CD4-positive, alpha-beta T cell treated with Interleukin-17A for 4 hours (primary cell): Measurements from ENCODE around the gene PPP1R14B.

Experiments
- DNase-seq: peaks from one replicate; pipeline ENCODE4 v3.0.0-alpha.2; 2020; ENCODE audit warnings: mixed read lengths

Gene PPP1R14B

DNA sequence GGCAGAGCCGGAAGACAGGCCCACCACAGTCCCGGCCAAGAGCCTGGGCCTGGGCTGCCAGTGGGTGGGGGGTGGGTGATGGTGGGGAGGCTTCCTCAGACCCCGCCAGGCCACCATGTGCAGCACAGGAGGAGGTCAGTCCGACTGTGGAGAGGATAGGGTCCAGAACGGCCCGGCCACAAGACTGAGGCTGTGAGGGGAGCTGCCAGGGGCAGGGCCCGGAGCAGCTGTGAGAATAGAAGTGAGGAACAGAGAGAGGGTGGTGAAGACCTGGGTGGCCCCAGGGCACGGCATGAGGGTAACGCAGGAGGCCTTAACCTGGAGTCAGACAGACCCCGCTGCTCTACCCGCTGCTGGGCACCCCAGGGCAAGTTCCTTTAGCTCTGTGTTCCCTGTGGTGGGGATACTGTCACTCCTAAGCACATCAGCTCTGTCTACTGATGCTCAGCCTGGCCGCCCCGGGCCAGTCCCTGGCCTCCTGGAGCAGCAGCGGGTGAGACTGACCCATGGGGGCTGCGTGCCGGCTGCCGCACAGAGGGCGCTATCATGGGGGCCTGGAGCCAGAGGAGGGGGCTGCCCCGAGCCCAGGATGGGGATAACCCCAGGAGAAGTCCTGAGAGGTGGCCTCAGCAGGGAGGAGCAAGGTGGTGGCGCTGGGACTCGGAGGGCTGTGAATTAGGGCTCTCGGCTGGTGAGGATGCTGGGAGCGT, 38.5 kb downstream of the PPP1R14B start:
- no peak for DNase-seq

GRCh38 chr11:64207256-64208085, 39.3 kb downstream of the PPP1R14B start:
- peak; percentile 85 for DNase-seq

DNA sequence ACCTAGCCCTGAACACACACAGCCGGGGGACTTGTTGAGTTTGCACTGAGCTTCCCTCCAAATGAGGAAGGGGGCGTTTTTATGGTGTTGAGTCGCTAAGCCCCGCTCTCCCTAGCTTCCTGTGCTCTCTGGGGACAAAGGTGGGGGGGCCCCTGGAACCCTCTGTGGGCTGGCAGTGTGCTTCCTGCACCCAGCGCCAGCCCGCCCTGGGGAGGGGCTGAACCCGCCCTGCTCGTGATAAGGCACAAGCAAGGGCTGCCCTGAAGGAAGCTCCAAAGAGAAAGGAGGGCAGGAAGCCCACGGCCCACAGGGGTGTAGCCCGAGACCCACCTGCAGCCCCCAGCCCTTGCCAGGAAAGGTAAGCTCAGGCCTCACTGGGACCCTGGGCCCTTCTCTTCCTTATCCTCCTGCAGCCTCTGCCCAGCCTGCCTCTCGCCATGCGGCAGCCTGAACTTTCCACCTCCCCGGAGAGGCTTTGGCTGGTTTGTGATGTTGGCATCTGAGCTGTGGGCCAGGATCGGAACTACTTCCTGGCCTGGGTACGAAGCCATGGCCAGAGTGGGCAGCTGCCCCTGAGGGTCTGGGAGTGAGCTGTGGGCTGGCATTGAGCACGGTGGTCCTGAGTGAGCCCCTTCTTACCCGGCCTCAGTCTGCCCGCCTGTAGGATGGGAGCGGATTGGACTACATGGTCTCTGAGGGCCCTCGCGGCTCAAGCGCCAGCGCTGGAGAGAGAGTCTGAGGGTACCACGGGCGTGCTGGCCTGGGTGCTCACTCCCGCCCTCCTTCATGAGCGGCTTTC, 40.1 kb downstream of the PPP1R14B start, which contains the start of gene FERMT3:
Gene FERMT3 (plus strand): TSS at position 265 of the 799 bp plus-strand sequence. CDS start 644 bp downstream, outside the sequence.
- peak; percentile 89 for DNase-seq

DNA sequence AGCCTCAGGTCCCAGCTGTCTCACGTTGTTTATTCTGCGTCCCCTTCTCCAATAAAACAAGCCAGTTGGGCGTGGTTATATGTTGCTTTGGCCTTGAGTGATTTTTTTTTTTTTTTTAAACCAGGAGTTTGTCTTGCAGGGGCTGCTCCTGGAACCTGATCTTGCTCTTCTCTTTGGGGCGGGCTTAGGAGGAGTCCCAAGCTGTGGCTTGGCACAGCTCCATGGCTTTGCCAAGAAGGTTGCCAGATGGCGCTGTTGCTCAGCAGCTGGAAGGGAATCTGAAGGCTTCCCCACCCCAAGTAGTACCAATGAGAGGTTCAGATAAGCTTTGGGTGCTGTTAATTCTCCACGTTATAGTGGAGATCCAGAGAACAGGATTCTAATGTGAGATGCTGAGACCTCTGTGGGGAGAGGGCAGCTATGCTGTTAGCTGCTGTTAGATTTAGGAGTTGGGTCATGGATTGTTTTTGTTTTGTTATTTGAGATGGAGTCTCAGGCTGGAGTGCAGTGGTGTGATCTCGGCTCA, 42.2 kb downstream of the PPP1R14B start:
- DNase-seq: peak; percentile 89

GRCh38 chr11:64204080-64204440, 42.7 kb downstream of the PPP1R14B start:
- DNase-seq: no peak

DNA sequence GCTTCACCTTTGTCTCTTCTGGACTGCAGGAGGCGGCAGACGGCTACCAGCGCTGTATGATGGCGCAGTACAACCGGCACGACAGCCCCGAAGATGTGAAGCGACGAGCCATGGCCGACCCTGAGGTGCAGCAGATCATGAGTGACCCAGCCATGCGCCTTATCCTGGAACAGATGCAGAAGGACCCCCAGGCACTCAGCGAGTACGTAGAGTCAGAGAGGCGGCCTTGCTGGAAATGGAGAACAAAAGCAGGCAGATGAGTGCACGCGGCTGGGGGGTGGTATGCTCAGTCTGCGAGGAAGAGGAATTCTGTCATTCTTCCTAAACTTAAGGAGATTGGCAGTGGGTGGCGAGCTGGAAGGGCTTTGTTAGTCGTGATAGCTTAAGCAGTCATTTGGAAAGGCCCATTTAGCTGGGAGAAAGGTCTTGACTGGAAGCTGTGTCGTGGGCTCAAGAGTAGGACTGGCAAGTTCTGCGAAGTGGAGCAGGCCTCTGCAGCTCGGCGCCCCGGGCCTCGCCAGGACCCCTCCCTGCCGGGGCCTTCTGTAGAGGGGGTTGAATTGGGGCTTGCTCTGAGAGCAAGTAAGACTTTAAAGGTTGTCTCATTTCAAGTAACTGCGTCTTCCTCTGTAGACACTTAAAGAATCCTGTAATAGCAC, 43.2 kb downstream of the PPP1R14B start:
- no peak for DNase-seq

DNA sequence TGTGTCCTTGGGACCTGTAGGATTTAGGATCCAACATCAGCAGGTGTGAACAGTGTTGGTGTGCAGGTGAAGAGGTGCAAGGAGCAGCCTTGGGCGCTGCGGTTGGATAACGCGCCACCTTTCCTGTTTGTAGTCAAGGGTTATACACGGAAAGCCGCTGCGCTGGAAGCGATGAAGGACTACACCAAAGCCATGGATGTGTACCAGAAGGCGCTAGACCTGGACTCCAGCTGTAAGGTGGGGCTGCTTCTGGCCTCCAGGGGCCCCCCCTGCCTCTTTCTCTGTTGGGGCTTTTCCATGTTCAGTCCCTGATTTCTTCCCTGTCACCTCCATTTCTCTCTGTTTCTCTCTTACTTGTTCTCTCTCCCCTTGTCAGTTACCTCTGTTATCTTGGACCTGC, 43.8 kb downstream of the PPP1R14B start:
- DNase-seq: no peak

DNA sequence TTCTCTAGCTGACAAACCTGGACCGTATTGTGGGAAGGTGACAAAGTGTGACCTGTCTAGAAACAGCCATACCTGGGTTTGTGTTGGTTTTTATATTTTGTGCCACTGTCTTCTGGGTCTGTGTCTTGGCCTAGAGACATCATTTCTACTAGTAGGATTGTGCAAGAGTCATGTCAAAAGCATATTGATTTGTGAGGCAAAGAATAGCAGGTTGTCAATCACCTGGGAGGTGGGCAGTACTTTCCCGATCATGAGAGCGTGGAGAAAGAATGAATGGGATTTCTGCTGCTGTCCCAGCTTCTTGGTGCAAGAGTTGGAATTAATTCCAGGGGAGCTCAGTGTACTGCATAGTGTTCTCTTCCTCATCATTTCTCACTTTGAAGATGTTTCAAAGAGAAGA, 45.2 kb downstream of the PPP1R14B start:
- DNase-seq: no peak

DNA sequence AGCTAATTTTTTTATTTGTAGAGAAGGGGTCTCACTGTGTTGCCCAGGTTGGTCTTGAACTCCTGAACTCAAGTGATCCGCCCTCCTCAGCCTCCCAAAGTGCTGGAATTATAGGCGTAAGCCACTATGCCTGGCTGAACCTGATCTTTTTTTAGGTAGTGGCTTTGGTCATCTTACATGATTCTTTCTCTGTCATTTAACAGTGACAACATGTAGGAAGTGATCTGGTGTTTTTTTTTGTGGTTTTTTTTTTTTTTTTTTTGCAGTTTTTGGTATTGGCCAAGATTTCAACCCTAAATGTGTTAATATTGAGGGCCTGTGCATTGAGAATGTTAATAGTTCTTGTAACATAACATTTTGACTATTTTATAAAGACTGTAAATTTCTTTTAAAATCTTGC, 48.2 kb downstream of the PPP1R14B start:
- DNase-seq: no peak

- no peak for DNase-seq
Measured at GRCh38 chr11:64196626-64197025, 50.1 kb downstream of the PPP1R14B start.
